Breast epithelium (tissue), 3 donors: ENCODE results near the gene TMEM233.

Experiments
- POLR2AphosphoS5 ChIP-seq, 3 donors: sonication (generic); formaldehyde crosslinking; IDR thresholded peaks; one replicate each; pipeline ENCODE4 v1.6.1; 2017; ENCODE audit warnings: antibody characterized with exemption in 3 of 3
- TF ChIP-seq, protein P1 (sequence below), 3 donors: fragments of 450-650 bp; IDR thresholded peaks; one replicate each; pipeline ENCODE4 v1.5.1; 2016 to 2017; ENCODE audit warnings: antibody characterized with exemption in 3 of 3, mild to moderate bottlenecking in 3 of 3, moderate library complexity in 3 of 3

DNA sequence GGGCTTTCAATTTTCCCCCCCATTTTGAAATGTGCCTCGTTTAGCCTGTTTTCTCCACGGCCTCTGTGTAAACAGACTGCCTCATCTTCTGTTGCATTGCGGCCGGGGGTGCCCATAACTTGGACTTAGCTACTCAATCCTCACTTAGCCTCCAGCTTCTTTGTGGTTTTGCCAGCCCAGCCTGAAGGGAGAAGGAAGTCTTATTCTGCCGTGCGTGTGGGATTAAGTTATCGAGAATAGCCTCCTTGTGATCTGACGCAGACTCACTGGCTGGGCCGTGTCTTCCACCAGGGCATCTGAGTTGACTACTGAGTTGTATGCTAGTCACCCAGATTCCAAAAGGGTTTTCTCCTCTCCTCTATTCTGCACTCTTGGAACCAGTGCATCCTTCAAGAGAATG lies 82.4 kb downstream of the TMEM233 start:
- TF ChIP-seq, protein P1, sequence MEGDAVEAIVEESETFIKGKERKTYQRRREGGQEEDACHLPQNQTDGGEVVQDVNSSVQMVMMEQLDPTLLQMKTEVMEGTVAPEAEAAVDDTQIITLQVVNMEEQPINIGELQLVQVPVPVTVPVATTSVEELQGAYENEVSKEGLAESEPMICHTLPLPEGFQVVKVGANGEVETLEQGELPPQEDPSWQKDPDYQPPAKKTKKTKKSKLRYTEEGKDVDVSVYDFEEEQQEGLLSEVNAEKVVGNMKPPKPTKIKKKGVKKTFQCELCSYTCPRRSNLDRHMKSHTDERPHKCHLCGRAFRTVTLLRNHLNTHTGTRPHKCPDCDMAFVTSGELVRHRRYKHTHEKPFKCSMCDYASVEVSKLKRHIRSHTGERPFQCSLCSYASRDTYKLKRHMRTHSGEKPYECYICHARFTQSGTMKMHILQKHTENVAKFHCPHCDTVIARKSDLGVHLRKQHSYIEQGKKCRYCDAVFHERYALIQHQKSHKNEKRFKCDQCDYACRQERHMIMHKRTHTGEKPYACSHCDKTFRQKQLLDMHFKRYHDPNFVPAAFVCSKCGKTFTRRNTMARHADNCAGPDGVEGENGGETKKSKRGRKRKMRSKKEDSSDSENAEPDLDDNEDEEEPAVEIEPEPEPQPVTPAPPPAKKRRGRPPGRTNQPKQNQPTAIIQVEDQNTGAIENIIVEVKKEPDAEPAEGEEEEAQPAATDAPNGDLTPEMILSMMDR (IDR thresholded peaks at IDR 0.05), result no peak
- TF ChIP-seq POLR2AphosphoS5 (IDR thresholded peaks at IDR 0.05), result no peak
